Astrocyte (in vitro differentiated cells and primary cell): ENCODE results near the gene ANKIB1. TPM values are rescaled to one million over a fixed set of nuclear protein-coding genes. Genes with fewer than 3 reads are reported as not detected.

Source experiments
- DNase-seq: peaks from one replicate; pipeline ENCODE4 v3.0.0-alpha.2; 2010; ENCODE audit warnings: low read depth
- FAIRE-seq: peaks from 2 replicates; lab custom pipeline; 2011; peaks lifted over from hg19 to GRCh38; lab: Jason Lieb, UNC
- H2AFZ ChIP-seq: 2 replicates; pipeline ENCODE4 v1.6.0; 2012; ENCODE audit warnings: low read depth, low read length, inconsistent platforms
- H3K27ac ChIP-seq: 2 replicates; pipeline ENCODE4 v1.5.1; 2011; ENCODE audit warnings: low read depth, low read length, inconsistent platforms
- H3K27me3 ChIP-seq: 2 replicates; pipeline ENCODE4 v1.6.0; 2011; ENCODE audit warnings: low read length, inconsistent platforms; ENCODE audit not compliant: insufficient read depth
- H3K36me3 ChIP-seq: 2 replicates; pipeline ENCODE4 v1.5.1; 2011; ENCODE audit warnings: low read length, inconsistent platforms; ENCODE audit not compliant: insufficient read depth
- H3K4me1 ChIP-seq: 2 replicates; pipeline ENCODE4 v1.5.1; 2011; ENCODE audit warnings: low read length, inconsistent platforms; ENCODE audit not compliant: insufficient read depth
- H3K4me2 ChIP-seq: 2 replicates; pipeline ENCODE4 v1.6.0; 2012; ENCODE audit warnings: low read length, inconsistent platforms
- H3K4me3 ChIP-seq: 2 replicates; pipeline ENCODE4 v1.5.1; 2011; ENCODE audit warnings: low read depth, mild to moderate bottlenecking, low read length, inconsistent platforms; ENCODE audit not compliant: insufficient read depth
- H3K79me2 ChIP-seq: 2 replicates; pipeline ENCODE4 v1.6.0; 2012; ENCODE audit warnings: mild to moderate bottlenecking, low read length, inconsistent platforms; ENCODE audit not compliant: insufficient read depth
- H3K9ac ChIP-seq: 2 replicates; pipeline ENCODE4 v1.6.0; 2012; ENCODE audit warnings: mild to moderate bottlenecking, low read length, inconsistent platforms
- H3K9me3 ChIP-seq: 2 replicates; pipeline ENCODE4 v1.5.1; 2012; ENCODE audit warnings: low read depth, mild to moderate bottlenecking, low read length, inconsistent platforms; ENCODE audit not compliant: insufficient read depth
- H4K20me1 ChIP-seq: 2 replicates; pipeline ENCODE4 v1.6.0; 2012; ENCODE audit warnings: low read length, inconsistent platforms; ENCODE audit not compliant: insufficient read depth
- H3K27ac Mint-ChIP-seq: one replicate; pipeline ENCODE4 v1.8.0; 2021; ENCODE audit warnings: mild to moderate bottlenecking, mixed read lengths; ENCODE audit not compliant: unreplicated experiment
- H3K27me3 Mint-ChIP-seq: one replicate; pipeline ENCODE4 v1.8.0; 2021; ENCODE audit warnings: low read depth, mixed read lengths; ENCODE audit not compliant: unreplicated experiment
- H3K36me3 Mint-ChIP-seq: one replicate; pipeline ENCODE4 v1.8.0; 2021; ENCODE audit warnings: low read depth, mixed read lengths; ENCODE audit not compliant: unreplicated experiment
- H3K4me1 Mint-ChIP-seq: one replicate; pipeline ENCODE4 v1.8.0; 2021; ENCODE audit warnings: low read depth, mixed read lengths; ENCODE audit not compliant: unreplicated experiment
- H3K4me3 Mint-ChIP-seq: one replicate; pipeline ENCODE4 v1.8.0; 2021; ENCODE audit warnings: mild to moderate bottlenecking, moderate library complexity, mixed read lengths; ENCODE audit not compliant: unreplicated experiment
- H3K9me3 Mint-ChIP-seq: one replicate; pipeline ENCODE4 v1.8.0; 2021; ENCODE audit warnings: mild to moderate bottlenecking, mixed read lengths; ENCODE audit not compliant: unreplicated experiment
- EZH2 ChIP-seq: IDR thresholded peaks from 2 replicates; pipeline ENCODE4 v1.6.1; 2012; ENCODE audit warnings: mild to moderate bottlenecking, low read length, inconsistent platforms; ENCODE audit not compliant: insufficient read depth
- microRNA-seq: library from miRNA; unstranded; fragments of <30 nt; microRNA quantifications from one replicate; pipeline ENCODE4 v1.2.0, GENCODE V29; 2020
- total RNA-seq: library from RNA; stranded (reverse); gene quantifications from 2 replicates; pipeline ENCODE4 v1.2.1, GENCODE V29; 2021
- TF ChIP-seq, protein P1 (sequence below): IDR thresholded peaks from 2 replicates; pipeline ENCODE4 v1.5.1; 2011; ENCODE audit warnings: low read depth, mild to moderate bottlenecking, inconsistent platforms, low read length, moderate library complexity; ENCODE audit not compliant: insufficient read depth

The ANKIB1 gene
- total RNA-seq, 1 donor from 2014 or later = 83.3 TPM

DNA sequence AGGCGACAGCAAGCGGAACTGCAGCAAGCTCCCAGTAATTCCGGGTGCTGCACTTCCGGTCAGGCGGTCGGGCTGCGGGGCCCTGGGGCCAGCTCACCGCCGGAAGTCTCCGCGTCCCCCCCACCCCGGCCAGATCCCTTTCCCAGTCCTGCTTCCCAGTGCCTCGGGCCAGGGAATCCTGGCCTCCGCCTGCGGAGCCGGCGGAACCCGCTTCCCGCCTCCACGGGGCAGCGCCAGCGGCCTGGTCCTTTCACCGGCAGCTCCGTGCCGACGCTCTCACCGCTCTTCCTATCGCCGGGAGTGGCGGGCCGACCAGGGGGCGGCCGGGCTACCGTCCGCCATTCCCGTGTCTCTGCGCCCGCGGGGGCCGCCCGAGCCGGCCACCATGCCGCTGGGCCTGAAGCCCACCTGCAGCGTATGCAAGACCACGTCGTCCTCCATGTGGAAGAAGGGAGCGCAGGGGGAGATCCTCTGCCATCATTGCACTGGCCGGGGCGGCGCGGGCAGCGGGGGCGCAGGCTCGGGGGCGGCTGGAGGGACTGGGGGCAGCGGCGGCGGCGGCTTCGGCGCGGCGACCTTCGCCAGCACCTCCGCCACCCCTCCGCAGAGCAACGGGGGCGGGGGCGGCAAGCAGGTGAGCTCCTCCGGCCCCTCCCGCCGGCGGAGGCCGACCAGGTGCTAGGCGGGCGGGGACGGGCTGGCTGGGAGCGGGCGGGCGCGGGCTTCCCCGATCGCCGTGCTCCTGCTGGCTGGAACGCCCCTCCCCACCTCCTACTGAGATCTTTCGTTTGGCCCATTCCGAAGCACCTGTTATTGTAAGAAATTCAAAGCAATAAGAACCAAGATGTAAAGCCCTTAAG lies 201.8 kb downstream of the ANKIB1 start, which contains the start of gene GATAD1:
TSS of gene GATAD1 (plus strand) at position 138 of the 860 bp plus-strand sequence. CDS start at position 386, 248 bp downstream.
- Mint-ChIP-seq H3K9me3 (peaks cover 1% of the 10 kb centered on the region), H3K4me1 (no peaks in the 10 kb centered on the region), H3K4me3 (peak within 1 kb of the TSS; percentile 87), H3K27me3 (no peaks in the 10 kb centered on the region), H3K27ac (no peak within 1 kb of the TSS), H3K36me3 (peaks cover 5% of the 10 kb centered on the region)
- Histone ChIP-seq H3K9me3 (no peaks in the 10 kb centered on the region), H3K27me3 (no peaks in the 10 kb centered on the region), H3K4me2 (peak within 1 kb of the TSS; percentile 87), H3K27ac (peak within 1 kb of the TSS; percentile 95), H3K4me1 (no peaks in the 10 kb centered on the region), H3K9ac (peak within 1 kb of the TSS; percentile 98), H2AFZ (peak within 1 kb of the TSS; percentile 97), H3K79me2 (peaks cover 43% of the 10 kb centered on the region), H3K36me3 (peaks cover 27% of the 10 kb centered on the region), H4K20me1 (peaks cover 19% of the 10 kb centered on the region), H3K4me3 (peak within 1 kb of the TSS; percentile 72)
- DNase-seq = peak; percentile 81
- TF ChIP-seq EZH2 = no peak
- TF ChIP-seq, protein P1, sequence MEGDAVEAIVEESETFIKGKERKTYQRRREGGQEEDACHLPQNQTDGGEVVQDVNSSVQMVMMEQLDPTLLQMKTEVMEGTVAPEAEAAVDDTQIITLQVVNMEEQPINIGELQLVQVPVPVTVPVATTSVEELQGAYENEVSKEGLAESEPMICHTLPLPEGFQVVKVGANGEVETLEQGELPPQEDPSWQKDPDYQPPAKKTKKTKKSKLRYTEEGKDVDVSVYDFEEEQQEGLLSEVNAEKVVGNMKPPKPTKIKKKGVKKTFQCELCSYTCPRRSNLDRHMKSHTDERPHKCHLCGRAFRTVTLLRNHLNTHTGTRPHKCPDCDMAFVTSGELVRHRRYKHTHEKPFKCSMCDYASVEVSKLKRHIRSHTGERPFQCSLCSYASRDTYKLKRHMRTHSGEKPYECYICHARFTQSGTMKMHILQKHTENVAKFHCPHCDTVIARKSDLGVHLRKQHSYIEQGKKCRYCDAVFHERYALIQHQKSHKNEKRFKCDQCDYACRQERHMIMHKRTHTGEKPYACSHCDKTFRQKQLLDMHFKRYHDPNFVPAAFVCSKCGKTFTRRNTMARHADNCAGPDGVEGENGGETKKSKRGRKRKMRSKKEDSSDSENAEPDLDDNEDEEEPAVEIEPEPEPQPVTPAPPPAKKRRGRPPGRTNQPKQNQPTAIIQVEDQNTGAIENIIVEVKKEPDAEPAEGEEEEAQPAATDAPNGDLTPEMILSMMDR = peak; percentile 92
- no peak for FAIRE-seq

DNA sequence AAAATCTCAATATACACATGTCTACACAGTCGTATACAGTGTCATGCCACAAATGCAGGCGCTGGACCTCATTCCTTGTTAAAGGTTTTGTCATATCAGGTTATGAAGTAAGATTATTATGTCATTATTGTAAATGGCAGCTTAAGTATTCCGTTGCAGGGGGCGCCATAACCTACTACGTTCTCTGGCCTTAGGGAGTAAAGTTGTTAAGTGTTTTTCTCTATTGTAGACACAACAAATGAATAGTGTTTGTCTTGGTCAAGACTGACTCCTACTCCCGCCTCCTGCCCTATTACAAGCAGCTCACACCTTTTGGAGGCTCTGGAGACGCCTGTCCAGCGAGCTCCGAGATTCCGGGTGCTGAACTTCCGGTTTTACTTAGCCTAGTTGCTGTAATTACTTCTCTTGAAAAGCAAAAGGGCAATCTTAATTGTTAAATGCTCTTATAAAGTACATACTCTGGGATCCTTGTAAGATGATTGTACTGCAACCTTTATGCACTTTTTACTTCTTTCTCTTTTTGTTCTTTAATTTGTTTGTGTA lies 202.5 kb downstream of the ANKIB1 start:
- Histone ChIP-seq H3K4me3 (peak overlapping the region; percentile 72), H3K27ac (peak overlapping the region; percentile 48), H2AFZ (peak overlapping the region; percentile 97), H3K27me3 (no peaks in the 10 kb centered on the region), H3K4me1 (no peaks in the 10 kb centered on the region), H3K9ac (peak overlapping the region; percentile 98), H3K79me2 (peaks cover 45% of the 10 kb centered on the region), H4K20me1 (peaks cover 23% of the 10 kb centered on the region), H3K36me3 (peaks cover 34% of the 10 kb centered on the region), H3K4me2 (peak overlapping the region; percentile 87), H3K9me3 (no peaks in the 10 kb centered on the region)
- peak overlapping the region; percentile 87 for H3K4me3 Mint-ChIP-seq
- H3K9me3 Mint-ChIP-seq = no peaks in the 10 kb centered on the region
- peaks cover 5% of the 10 kb centered on the region for H3K36me3 Mint-ChIP-seq
- H3K27me3 Mint-ChIP-seq = no peaks in the 10 kb centered on the region
- H3K4me1 Mint-ChIP-seq = no peaks in the 10 kb centered on the region
- peak; percentile 52 for DNase-seq
- TF ChIP-seq EZH2 = no peak
- TF ChIP-seq, protein P1 = peak; percentile 37
- FAIRE-seq = no peak
- H3K27ac Mint-ChIP-seq = no peak overlapping the region

Small RNAs within 50 kb of the gene (microRNA-seq; reads per million reads assigned to microRNA genes)
- not detected for gene MIR1285-1

Other genes with a start within 250 kb of the ANKIB1 start
- gene CYP51A1, start 111.5 kb upstream of the ANKIB1 start, total RNA-seq = 62.9 and 83.9 TPM in 2 replicates
- gene LRRD1, start 66.8 kb upstream of the ANKIB1 start, total RNA-seq = 0.27 TPM in 1 of 2 replicates, not detected in the other
- 25.9 and 33.9 TPM in 2 replicates for gene KRIT1, start 60 bp upstream of the ANKIB1 start, total RNA-seq
- gene GATAD1, start 201.5 kb downstream of the ANKIB1 start, total RNA-seq = 22.5 and 23.1 TPM in 2 replicates
- 0.19 TPM in 1 of 2 replicates, not detected in the other for gene ERVW-1, start 232.0 kb downstream of the ANKIB1 start, total RNA-seq